H1 (cell line): ENCODE measurements around the gene ASB11. TPM values are rescaled to one million over a fixed set of nuclear protein-coding genes. Genes with fewer than 3 reads are reported as not detected.

ENCODE experiments used
- CTCF ChIA-PET: fragments of 300-600 bp; sonication (Branson Sonifier 250); formaldehyde crosslinking; loops from one replicate; lab custom pipeline; 2021; ENCODE audit not compliant: partially characterized antibody; lab: Charles Lee
- POLR2A ChIA-PET: fragments of 300-600 bp; sonication (Branson Sonifier 250); formaldehyde crosslinking; loops from one replicate; lab custom pipeline; 2021; ENCODE audit warnings: inconsistent platforms; ENCODE audit not compliant: partially characterized antibody; lab: Charles Lee
- DNase-seq, 2 experiments: peaks; one replicate each; pipeline versions ENCODE4 v3.0.0 to v3.0.0-alpha.2; 2010 to 2022; ENCODE audit warnings: low spot score in 2 of 2, low read depth in 1 of 2, mixed read lengths in 1 of 2
- FAIRE-seq: peaks from 2 replicates; lab custom pipeline; 2011; peaks lifted over from hg19 to GRCh38; lab: Jason Lieb, UNC
- H2AFZ ChIP-seq: 2 replicates; pipeline ENCODE4 v1.8.1; 2012; ENCODE audit warnings: low read length, inconsistent platforms
- H2AK5ac ChIP-seq: 2 replicates; pipeline ENCODE4 v1.6.1; 2013; ENCODE audit warnings: low read depth, low read length
- H2BK120ac ChIP-seq: replicated peaks from 2 replicates; pipeline ENCODE3; 2013; ENCODE audit warnings: low read depth, low read length, inconsistent platforms
- H2BK12ac ChIP-seq: 2 replicates; pipeline ENCODE4 v1.6.1; 2013; ENCODE audit warnings: low read depth, low read length
- H2BK15ac ChIP-seq: 2 replicates; pipeline ENCODE4 v1.6.1; 2013; ENCODE audit warnings: low read length
- H2BK20ac ChIP-seq: 2 replicates; pipeline ENCODE4 v1.6.1; 2013; ENCODE audit warnings: low read length
- H2BK5ac ChIP-seq: 2 replicates; pipeline ENCODE4 v1.6.1; 2013; ENCODE audit warnings: low read depth, low read length
- H3K14ac ChIP-seq: 2 replicates; pipeline ENCODE4 v1.6.1; 2013; ENCODE audit warnings: inconsistent platforms; ENCODE audit not compliant: insufficient read length
- H3K18ac ChIP-seq: 2 replicates; pipeline ENCODE4 v1.6.1; 2013; ENCODE audit warnings: low read length; ENCODE audit errors: extremely low read depth
- H3K23ac ChIP-seq: 2 replicates; pipeline ENCODE4 v1.6.1; 2013; ENCODE audit warnings: inconsistent platforms; ENCODE audit not compliant: insufficient read length
- H3K23me2 ChIP-seq: 2 replicates; pipeline ENCODE4 v1.6.1; 2013; ENCODE audit warnings: low read depth, low read length
- H3K27ac ChIP-seq: 2 replicates; pipeline ENCODE4 v1.6.1; 2011; ENCODE audit warnings: low read depth, low read length, inconsistent platforms
- H3K27me3 ChIP-seq, 4 experiments: replicated peaks in 1 of 4; 1 replicate in 1 of 4; 2 replicates in 3 of 4; pipeline versions ENCODE4 v1.6.1 to v1.8.1; 2011 to 2013; ENCODE audit warnings: low read length in 3 of 4, mild to moderate bottlenecking in 3 of 4, inconsistent platforms in 2 of 4, mixed read lengths in 2 of 4, moderate library complexity in 1 of 4; ENCODE audit not compliant: control insufficient read depth in 3 of 4, insufficient read depth in 3 of 4; ENCODE audit errors: extremely low read depth in 1 of 4
- H3K36me3 ChIP-seq, 4 experiments: 2 replicates each; pipeline versions ENCODE4 v1.6.1 to v1.8.1; 2011 to 2013; ENCODE audit warnings: mild to moderate bottlenecking in 4 of 4, low read length in 3 of 4, moderate library complexity in 2 of 4, control low read depth in 1 of 4, inconsistent platforms in 1 of 4; ENCODE audit not compliant: insufficient read depth in 4 of 4, control insufficient read depth in 2 of 4
- H3K4ac ChIP-seq: replicated peaks from 2 replicates; pipeline ENCODE3; 2013; ENCODE audit warnings: low read length, low read depth, mixed read lengths, inconsistent platforms; ENCODE audit not compliant: insufficient read length
- H3K4me1 ChIP-seq, 4 experiments: replicated peaks in 1 of 4; 1 replicate in 1 of 4; 2 replicates in 3 of 4; pipeline versions ENCODE4 v1.6.1 to v1.8.1; 2011 to 2013; ENCODE audit warnings: low read length in 3 of 4, inconsistent platforms in 2 of 4, mixed read lengths in 1 of 4; ENCODE audit not compliant: insufficient read depth in 4 of 4, control insufficient read depth in 3 of 4
- H3K4me2 ChIP-seq, 2 experiments: 2 replicates each; pipeline versions ENCODE4 v1.6.1 to v1.8.1; 2011 to 2013; ENCODE audit warnings: low read depth in 2 of 2, low read length in 2 of 2, control low read depth in 1 of 2, inconsistent platforms in 1 of 2, mild to moderate bottlenecking in 1 of 2; ENCODE audit not compliant: insufficient read depth in 1 of 2
- H3K4me3 ChIP-seq, 4 experiments: fragments of 200-600, 300-600 bp in 1 of 4; sonication (generic), shearing (Covaris generic), sonication (Bioruptor Twin) in 1 of 4; 2 replicates each; pipeline versions ENCODE4 v1.5.1 to v1.8.1; 2011 to 2016; ENCODE audit warnings: low read length in 4 of 4, low read depth in 3 of 4, control low read depth in 2 of 4, inconsistent platforms in 2 of 4, mild to moderate bottlenecking in 2 of 4, mixed read lengths in 1 of 4, moderate library complexity in 1 of 4; ENCODE audit not compliant: insufficient read depth in 2 of 4; ENCODE audit errors: extremely low read depth in 1 of 4
- H3K56ac ChIP-seq: replicated peaks from 2 replicates; pipeline ENCODE3; 2013; ENCODE audit warnings: low read depth, mild to moderate bottlenecking, mixed read lengths, low read length, inconsistent platforms; ENCODE audit not compliant: insufficient read length
- H3K79me1 ChIP-seq: 2 replicates; pipeline ENCODE4 v1.6.1; 2013; ENCODE audit warnings: low read depth, low read length, control low read depth
- H3K79me2 ChIP-seq, 2 experiments: 2 replicates each; pipeline versions ENCODE4 v1.6.1 to v1.8.1; 2012 to 2013; ENCODE audit warnings: low read length in 2 of 2, mild to moderate bottlenecking in 2 of 2, inconsistent platforms in 1 of 2; ENCODE audit not compliant: insufficient read depth in 2 of 2, control insufficient read depth in 1 of 2
- H3K9ac ChIP-seq, 4 experiments: replicated peaks in 1 of 4; 1 replicate in 1 of 4; 2 replicates in 3 of 4; pipeline versions ENCODE4 v1.6.1 to v1.8.1; 2011 to 2013; ENCODE audit warnings: low read depth in 3 of 4, low read length in 3 of 4, control low read depth in 2 of 4, mild to moderate bottlenecking in 2 of 4, moderate library complexity in 2 of 4, inconsistent platforms in 1 of 4; ENCODE audit errors: extremely low read depth in 1 of 4
- H3K9me3 ChIP-seq, 2 experiments: 2 replicates each; pipeline versions ENCODE4 v1.6.1 to v1.8.1; 2012 to 2013; ENCODE audit warnings: mild to moderate bottlenecking in 2 of 2, moderate library complexity in 2 of 2, control low read depth in 1 of 2, inconsistent platforms in 1 of 2, low read depth in 1 of 2, low read length in 1 of 2, mixed read lengths in 1 of 2; ENCODE audit not compliant: insufficient read depth in 2 of 2
- H4K20me1 ChIP-seq, 2 experiments: replicated peaks in 1 of 2; 2 replicates each; pipeline versions ENCODE3 to v1.8.1; 2011 to 2013; ENCODE audit warnings: inconsistent platforms in 2 of 2, low read length in 2 of 2, mild to moderate bottlenecking in 1 of 2; ENCODE audit not compliant: insufficient read depth in 2 of 2, control insufficient read depth in 1 of 2
- H4K5ac ChIP-seq: 2 replicates; pipeline ENCODE4 v1.6.1; 2013; ENCODE audit warnings: low read length, low read depth, mixed read lengths, inconsistent platforms; ENCODE audit not compliant: insufficient read length
- H4K8ac ChIP-seq: 2 replicates; pipeline ENCODE4 v1.8.0; 2013; ENCODE audit warnings: mild to moderate bottlenecking, moderate library complexity, low read length, inconsistent platforms; ENCODE audit not compliant: insufficient read depth; ENCODE audit errors: extremely low read depth
- H4K91ac ChIP-seq: replicated peaks from 2 replicates; pipeline ENCODE3; 2013; ENCODE audit warnings: low read length, mixed read lengths, inconsistent platforms; ENCODE audit not compliant: insufficient read length
- SIRT6 ChIP-seq: IDR thresholded peaks from one replicate; pipeline ENCODE4 v1.7.1; 2012; ENCODE audit warnings: low read length, inconsistent platforms
- WGBS, 2 experiments: shearing (Covaris generic) in 1 of 2; methylation state at CpG; one replicate each; pipeline versions ENCODE4 v1.1.6 to v1.1.7; 2013 to 2015; ENCODE audit warnings: low lambda C conversion rate in 2 of 2, mixed read lengths in 2 of 2, inconsistent platforms in 1 of 2, low coverage in 1 of 2, missing lambda C conversion rate in 1 of 2; ENCODE audit not compliant: insufficient replicate concordance in 2 of 2, insufficient coverage in 1 of 2, insufficient read length in 1 of 2; ENCODE audit errors: extremely low coverage in 1 of 2, missing lambda C conversion rate in 1 of 2; 5-methylcytosine and 5-hydroxymethylcytosine counted together
- polyA plus RNA-seq, 7 experiments: library from polyadenylated mRNA; depleted of rRNA in 3 of 7; stranded (reverse) in 5 of 7; unstranded in 2 of 7; fragments of >200 nt in 5 of 7; fragments of 200-250 nt in 2 of 7; gene quantifications; 1 replicate in 5 of 7; 2 replicates in 1 of 7; 4 replicates in 1 of 7; pipeline versions ENCODE4 v1.2.1 to v1.2.3, GENCODE V29; 2011 to 2013; ENCODE audit warnings: missing spikeins in 2 of 7, mixed read lengths in 2 of 7
- total RNA-seq: library from RNA; stranded (reverse); fragmentation: NEBNext Ultra II Directional; extraction: Animal tissue kit (Norgen Biotek cat#: 25700); gene quantifications from 2 replicates; pipeline ENCODE4 v1.2.1, GENCODE V29; 2021

Gene ASB11
- total and polyA plus RNA-seq, 2 of the 8 experiments (the other 6 are each of a cell fraction or from before 2014, with no cell fraction given), result not detected

GRCh38 chrX:15322072-15322471, 6.6 kb upstream of the ASB11 start:
- H3K4me1 ChIP-seq, result no peaks in the 10 kb centered on the region
- H3K27ac ChIP-seq, result no peak overlapping the region
- H2BK20ac ChIP-seq, result no peak overlapping the region
- H2BK15ac ChIP-seq, result no peak overlapping the region
- no peak overlapping the region for H2AFZ ChIP-seq
- no peak overlapping the region for H3K14ac ChIP-seq
- H2AK5ac ChIP-seq, result no peak overlapping the region
- H3K23me2 ChIP-seq, result no peaks in the 10 kb centered on the region
- no peak overlapping the region for H3K4me2 ChIP-seq
- H2BK120ac ChIP-seq, result no peak overlapping the region
- CTCF ChIA-PET, result interaction anchor here (0.6 to 1.2 kb wide), 3 partner anchors 12 to 146 kb away, joined by 3 to 4 read pairs (median 3); no protein-coding TSS in a partner anchor
- FAIRE-seq (no peak), DNase-seq (no peak)
- H4K8ac ChIP-seq, result no peak overlapping the region
- no peak overlapping the region for H3K4me3 ChIP-seq
- no peak overlapping the region for H3K56ac ChIP-seq
- TF ChIP-seq SIRT6, result no peak
- no peak overlapping the region for H2BK5ac ChIP-seq
- whole genome bisulfite sequencing, 2 experiments, result 94% methylated on average over 3 of the region's 3 CpGs; no CpG with 5 or more reads in 1 of the 2 experiments
- H3K9ac ChIP-seq, result no peak overlapping the region
- H4K91ac ChIP-seq, result no peak overlapping the region
- no peak overlapping the region for H3K18ac ChIP-seq
- H3K79me2 ChIP-seq, result no peaks in the 10 kb centered on the region
- no peak overlapping the region for H4K5ac ChIP-seq
- H3K9me3 ChIP-seq, result no peaks in the 10 kb centered on the region
- peaks cover 0 to 17% (median 7%) of the 10 kb centered on the region in 4 experiments; a peak in 5 of 8 replicates for H3K36me3 ChIP-seq
- H3K27me3 ChIP-seq, result no peaks in the 10 kb centered on the region
- no peak overlapping the region for H3K4ac ChIP-seq
- POLR2A ChIA-PET, result no interaction called here
- H3K79me1 ChIP-seq, result no peaks in the 10 kb centered on the region
- no peak overlapping the region for H2BK12ac ChIP-seq
- no peaks in the 10 kb centered on the region for H4K20me1 ChIP-seq
- no peak overlapping the region for H3K23ac ChIP-seq
